ENCODE results near the gene PARD3B.

GRCh38 chr2:205463466-205464025 lies 918.3 kb downstream of the PARD3B start:
- no peak for TF ChIP-seq POLR2AphosphoS5 (IDR thresholded peaks at IDR 0.05)
- no peak for TF ChIP-seq CTCF (IDR thresholded peaks at IDR 0.05)
- no peak for TF ChIP-seq POLR2A (IDR thresholded peaks at IDR 0.05)
- no peak for TF ChIP-seq EP300 (IDR thresholded peaks at IDR 0.05)

All from sigmoid colon (tissue), 4 donors.